HepG2 (cell line): ENCODE measurements around the gene NHERF2. TPM values are rescaled to one million over a fixed set of nuclear protein-coding genes. Genes with fewer than 3 reads are reported as not detected.

Source experiments
- CC2D1A ChIP-seq: sonication (generic); formaldehyde crosslinking; IDR thresholded peaks from 2 replicates; pipeline ENCODE4 v1.8.1; 2023; ENCODE audit warnings: mild to moderate bottlenecking, missing genetic modification reagents
- FOXK2 ChIP-seq: fragments of 450-650 bp; IDR thresholded peaks from 2 replicates; pipeline ENCODE4 v1.6.1; 2016
- GATA4 ChIP-seq: sonication (generic); IDR thresholded peaks from 2 replicates; pipeline ENCODE4 v1.6.1; 2016; ENCODE audit warnings: antibody characterized with exemption, low read depth, borderline replicate concordance
- GRHL1 ChIP-seq: sonication (generic); formaldehyde crosslinking; conservative IDR thresholded peaks from 2 replicates; pipeline ENCODE4 v1.8.0; 2022; ENCODE audit warnings: missing genetic modification reagents
- GZF1 ChIP-seq: sonication (generic); formaldehyde crosslinking; IDR thresholded peaks from 2 replicates; pipeline ENCODE4 v1.5.1; 2020; ENCODE audit warnings: mild to moderate bottlenecking, missing genetic modification reagents
- KDM6A ChIP-seq: IDR thresholded peaks from 2 replicates; pipeline ENCODE4 v1.6.1; 2016; ENCODE audit warnings: low read depth
- MIXL1 ChIP-seq: IDR thresholded peaks from 2 replicates; pipeline ENCODE4 v1.6.1; 2016
- MLLT10 ChIP-seq: sonication (generic); formaldehyde crosslinking; IDR thresholded peaks from 2 replicates; pipeline ENCODE4 v1.4.0; 2020; ENCODE audit warnings: missing genetic modification reagents
- MTERF4 ChIP-seq: sonication (generic); formaldehyde crosslinking; IDR thresholded peaks from 2 replicates; pipeline ENCODE4 v1.8.0; 2023; ENCODE audit warnings: mild to moderate bottlenecking, missing genetic modification reagents
- PHF5A ChIP-seq: IDR thresholded peaks from one replicate; pipeline ENCODE4 v1.6.1; 2018; ENCODE audit warnings: low read depth, missing genetic modification reagents; ENCODE audit not compliant: unreplicated experiment
- POLR2G ChIP-seq: fragments of 200-400 bp; formaldehyde crosslinking; IDR thresholded peaks from 2 replicates; pipeline ENCODE4 v1.6.1; 2018; ENCODE audit warnings: mild to moderate bottlenecking, low read depth, low read length, moderate library complexity
- RARA ChIP-seq: IDR thresholded peaks from 2 replicates; pipeline ENCODE4 v1.6.1; 2016; ENCODE audit warnings: missing genetic modification reagents, missing compliant biosample characterization
- SRSF4 ChIP-seq: fragments of 200-400 bp; formaldehyde crosslinking; IDR thresholded peaks from one replicate; pipeline ENCODE4 v1.6.1; 2018; ENCODE audit warnings: mild to moderate bottlenecking, low read depth, low read length, moderate library complexity; ENCODE audit not compliant: poor library complexity, severe bottlenecking
- STAT5B ChIP-seq: sonication (generic); formaldehyde crosslinking; IDR thresholded peaks from 2 replicates; pipeline ENCODE4 v1.4.0; 2020; ENCODE audit warnings: missing genetic modification reagents
- TAF15 ChIP-seq: fragments of 200-400 bp; formaldehyde crosslinking; IDR thresholded peaks from one replicate; pipeline ENCODE4 v1.6.1; 2018; ENCODE audit warnings: mild to moderate bottlenecking, low read depth, low read length; ENCODE audit not compliant: poor library complexity, severe bottlenecking
- THRA ChIP-seq: sonication (generic); formaldehyde crosslinking; IDR thresholded peaks from 2 replicates; pipeline ENCODE4 v1.4.0; 2020; ENCODE audit warnings: missing genetic modification reagents, borderline replicate concordance
- ZNF3 ChIP-seq: IDR thresholded peaks from 2 replicates; pipeline ENCODE4 v1.7.0; 2017; ENCODE audit warnings: inconsistent platforms
- ZNF367 ChIP-seq: sonication (generic); formaldehyde crosslinking; IDR thresholded peaks from 2 replicates; pipeline ENCODE4 v1.4.0; 2020; ENCODE audit warnings: missing genetic modification reagents, borderline replicate concordance
- ZNF549 ChIP-seq: sonication (generic); formaldehyde crosslinking; IDR thresholded peaks from 2 replicates; pipeline ENCODE4 v1.5.0; 2020; ENCODE audit warnings: missing genetic modification reagents
- ZNF574 ChIP-seq: sonication (generic); formaldehyde crosslinking; IDR thresholded peaks from 2 replicates; pipeline ENCODE4 v1.4.0; 2020; ENCODE audit warnings: missing genetic modification reagents
- ZNF644 ChIP-seq: IDR thresholded peaks from 2 replicates; pipeline ENCODE4 v1.6.1; 2016; ENCODE audit warnings: low read depth
- ZNF816 ChIP-seq: sonication (generic); formaldehyde crosslinking; IDR thresholded peaks from 2 replicates; pipeline ENCODE4 v1.8.0; 2022; ENCODE audit warnings: missing genetic modification reagents, mild to moderate bottlenecking, borderline replicate concordance
- ZNF839 ChIP-seq: sonication (generic); formaldehyde crosslinking; IDR thresholded peaks from 2 replicates; pipeline ENCODE4 v1.4.0; 2020; ENCODE audit warnings: missing genetic modification reagents, mild to moderate bottlenecking, borderline replicate concordance
- ZNF878 ChIP-seq: sonication (generic); formaldehyde crosslinking; IDR thresholded peaks from 2 replicates; pipeline ENCODE4 v1.8.1; 2023; ENCODE audit warnings: mild to moderate bottlenecking, missing genetic modification reagents, moderate library complexity
- ZNF891 ChIP-seq: sonication (generic); formaldehyde crosslinking; IDR thresholded peaks from 2 replicates; pipeline ENCODE4 v1.5.0; 2020; ENCODE audit warnings: mild to moderate bottlenecking, missing genetic modification reagents
- polyA plus RNA-seq, 8 experiments: library from polyadenylated mRNA; depleted of rRNA in 3 of 8; stranded (reverse) in 7 of 8; unstranded in 1 of 8; fragments of >200 nt; fragmentation: Illumina TruSeq in 4 of 8; extraction: Trizol in 4 of 8; gene quantifications; 2 replicates each; pipeline versions ENCODE4 v1.2.1 to v1.2.3, GENCODE V29; 2011 to 2016; ENCODE audit warnings: low read depth in 4 of 8, missing spikeins in 1 of 8, mixed read lengths in 1 of 8; ENCODE audit not compliant: insufficient read depth in 1 of 8
- total RNA-seq, 5 experiments: library from RNA; depleted of rRNA; stranded (reverse); fragments of >200 nt; fragmentation: Illumina TruSeq; extraction: Trizol; gene quantifications; 2 replicates each; pipeline ENCODE4 v1.2.3, GENCODE V29; 2016; ENCODE audit warnings: low read depth in 1 of 5

NHERF2 gene
- total and polyA plus RNA-seq, 2 of the 13 experiments (the other 11 are each of a cell fraction or from before 2014, with no cell fraction given) = 23.7 to 39.3 TPM

- 0 out of 2 replicates have a peak, but pooled peaks have one; percentile 12 for TF ChIP-seq ZNF3 (CRISPR knock-in tag)
- peak; percentile 16; the same call in 1 of the 2 replicates for TF ChIP-seq ZNF878 (CRISPR knock-in tag)
- no peak for TF ChIP-seq STAT5B
- TF ChIP-seq MLLT10 (CRISPR knock-in tag) = no peak
- no peak for TF ChIP-seq GZF1 (CRISPR knock-in tag)
- TF ChIP-seq ZNF891 (CRISPR knock-in tag) = peak; percentile 12; the same call in 1 of the 2 replicates
- no peak for TF ChIP-seq KDM6A
- TF ChIP-seq ZNF367 (CRISPR knock-in tag) = no peak
- no peak for TF ChIP-seq CC2D1A (CRISPR knock-in tag)
- no peak for TF ChIP-seq ZNF549 (CRISPR knock-in tag)
- no peak for TF ChIP-seq ZNF839 (CRISPR knock-in tag)
- TF ChIP-seq ZNF644 = no peak
- TF ChIP-seq RARA = peak; percentile 55
- peak; percentile 79 for TF ChIP-seq POLR2G
- TF ChIP-seq GATA4 = no peak
- peak; percentile 45 for TF ChIP-seq ZNF816 (CRISPR knock-in tag)
- no peak for TF ChIP-seq THRA (CRISPR knock-in tag)
- no peak for TF ChIP-seq SRSF4
- 0 out of 2 replicates have a peak, but pooled peaks have one; percentile 53 for TF ChIP-seq MTERF4
- peak; percentile 91 for TF ChIP-seq ZNF574 (CRISPR knock-in tag)
- peak; percentile 84 for TF ChIP-seq PHF5A (CRISPR knock-in tag)
- peak; percentile 28 for TF ChIP-seq TAF15
- TF ChIP-seq MIXL1 (CRISPR knock-in tag) = no peak
- TF ChIP-seq GRHL1 (CRISPR knock-in tag) = no peak
- TF ChIP-seq FOXK2 = no peak
Measured at GRCh38 chr16:1983544-1984346, 43.0 kb upstream of the NHERF2 start, which contains the start of gene GFER (continued).
